ENCODE measurements around the gene IVD. TPM values are rescaled to one million over a fixed set of nuclear protein-coding genes. Genes with fewer than 3 reads are reported as not detected.

Gene IVD
- total RNA-seq, 1 donor from 2014 or later, result 115 TPM

GRCh38 chr15:40368719-40369473 lies 36.7 kb upstream of the IVD start:
- intact Hi-C loops (cut with DNase I), result loop anchor here (10.0 kb wide), 1 partner anchor 56 kb away; no protein-coding TSS in a partner anchor

GRCh38 chr15:40369474-40369869 lies 36.1 kb upstream of the IVD start:
- H3K36me3 ChIP-seq, result no peaks in the 10 kb centered on the region
- DNase-seq (no peak), ATAC-seq (no peak)
- no peaks in the 10 kb centered on the region for H3K9me3 ChIP-seq
- TF ChIP-seq CTCF (IDR thresholded peaks at IDR 0.05), result no peak
- intact Hi-C loops (cut with DNase I), result loop anchor here (10.0 kb wide), 1 partner anchor 55 kb away; no protein-coding TSS in a partner anchor
- no peak overlapping the region for H3K27ac ChIP-seq
- no peaks in the 10 kb centered on the region for H3K27me3 ChIP-seq
- H3K4me3 ChIP-seq, result no peak overlapping the region
- H3K4me1 ChIP-seq, result peaks cover 20% of the 10 kb centered on the region

More at GRCh38 chr15:40368719-40369473, 36.7 kb upstream of the IVD start:
- ATAC-seq (no peak), DNase-seq (no peak)
- no peaks in the 10 kb centered on the region for H3K9me3 ChIP-seq
- TF ChIP-seq CTCF (IDR thresholded peaks at IDR 0.05), result no peak
- H3K4me1 ChIP-seq, result peaks cover 20% of the 10 kb centered on the region
- H3K27ac ChIP-seq, result no peak overlapping the region
- no peaks in the 10 kb centered on the region for H3K36me3 ChIP-seq
- H3K27me3 ChIP-seq, result no peaks in the 10 kb centered on the region
- no peak overlapping the region for H3K4me3 ChIP-seq

GRCh38 chr15:40369971-40370370 lies 35.6 kb upstream of the IVD start:
- ATAC-seq, result no peak
- peaks cover 20% of the 10 kb centered on the region for H3K4me1 ChIP-seq
- H3K4me3 ChIP-seq, result no peak overlapping the region
- no peak for DNase-seq
- no peaks in the 10 kb centered on the region for H3K36me3 ChIP-seq
- H3K27ac ChIP-seq, result no peak overlapping the region
- H3K27me3 ChIP-seq, result no peaks in the 10 kb centered on the region
- no peak for TF ChIP-seq CTCF (IDR thresholded peaks at IDR 0.05)
- H3K9me3 ChIP-seq, result no peaks in the 10 kb centered on the region
- intact Hi-C loops (cut with DNase I), result loop anchor here (10.0 kb wide), 1 partner anchor 55 kb away; no protein-coding TSS in a partner anchor

- no peak for DNase-seq
- H3K27me3 ChIP-seq, result no peaks in the 10 kb centered on the region
- H3K4me1 ChIP-seq, result peaks cover 11% of the 10 kb centered on the region
- no peaks in the 10 kb centered on the region for H3K36me3 ChIP-seq
- no peak overlapping the region for H3K4me3 ChIP-seq
- peak overlapping the region; percentile 38 for H3K27ac ChIP-seq
- TF ChIP-seq CTCF (IDR thresholded peaks at IDR 0.05), result no peak
- intact Hi-C loops (cut with DNase I), result no loop called here
- no peaks in the 10 kb centered on the region for H3K9me3 ChIP-seq
- peak; percentile 4 for ATAC-seq
These were observed 32.6 kb upstream of the IVD start for GRCh38 chr15:40372981-40373380.

- intact Hi-C loops (cut with DNase I), result no loop called here
- no peak for ATAC-seq
- Histone ChIP-seq H3K4me3 (no peak overlapping the region), H3K9me3 (no peaks in the 10 kb centered on the region), H3K27ac (no peak overlapping the region), H3K4me1 (peaks cover 25% of the 10 kb centered on the region), H3K27me3 (no peaks in the 10 kb centered on the region), H3K36me3 (no peaks in the 10 kb centered on the region)
- TF ChIP-seq CTCF (IDR thresholded peaks at IDR 0.05), result no peak
- DNase-seq, result no peak
These were observed 28.0 kb upstream of the IVD start for GRCh38 chr15:40377606-40378005.
